Neural crest cell (in vitro differentiated cells): ENCODE data around the gene PYGM. TPM values are rescaled to one million over a fixed set of nuclear protein-coding genes. Genes with fewer than 3 reads are reported as not detected.

ENCODE experiments used
- DNase-seq: peaks from one replicate; pipeline ENCODE4 v3.0.0; 2021; ENCODE audit warnings: low read depth, mixed read lengths, low spot score
- H3K27ac Mint-ChIP-seq: one replicate; pipeline ENCODE4 v1.8.0; 2021; ENCODE audit warnings: mild to moderate bottlenecking, mixed read lengths; ENCODE audit not compliant: unreplicated experiment
- H3K27me3 Mint-ChIP-seq: 2 replicates; pipeline ENCODE4 v1.8.0; 2021; ENCODE audit warnings: low read depth, mild to moderate bottlenecking, mixed read lengths
- H3K36me3 Mint-ChIP-seq: 2 replicates; pipeline ENCODE4 v1.8.0; 2021; ENCODE audit warnings: low read depth, mild to moderate bottlenecking, mixed read lengths
- H3K4me1 Mint-ChIP-seq: 2 replicates; pipeline ENCODE4 v1.8.0; 2021; ENCODE audit warnings: mixed read lengths
- H3K4me3 Mint-ChIP-seq: one replicate; pipeline ENCODE4 v1.8.0; 2021; ENCODE audit warnings: mild to moderate bottlenecking, mixed read lengths
- H3K9me3 Mint-ChIP-seq: 2 replicates; pipeline ENCODE4 v1.8.0; 2021; ENCODE audit warnings: mixed read lengths
- CTCF ChIP-seq: fragments of 200-600 bp; sonication (generic); conservative IDR thresholded peaks from 2 replicates; pipeline ENCODE4 v1.5.0; 2021; ENCODE audit warnings: antibody characterized with exemption, mild to moderate bottlenecking
- total RNA-seq: library from RNA; stranded (reverse); gene quantifications from 2 replicates; pipeline ENCODE4 v1.2.1, GENCODE V29; 2021

The PYGM gene
- total RNA-seq, 1 donor from 2014 or later, result 1.2 TPM

GRCh38 chr11:64799623-64800302 lies 40.0 kb upstream of the PYGM start:
- TF ChIP-seq CTCF, result no peak
- Mint-ChIP-seq H3K27me3 (no peaks in the 10 kb centered on the region), H3K27ac (no peak overlapping the region), H3K4me3 (peak overlapping the region; percentile 67), H3K4me1 (peaks cover 10% of the 10 kb centered on the region), H3K36me3 (no peaks in the 10 kb centered on the region), H3K9me3 (no peaks in the 10 kb centered on the region)
- no peak for DNase-seq

GRCh38 chr11:64799256-64799622 lies 39.5 kb upstream of the PYGM start:
- H3K4me1 Mint-ChIP-seq, result peaks cover 10% of the 10 kb centered on the region
- no peaks in the 10 kb centered on the region for H3K27me3 Mint-ChIP-seq
- H3K27ac Mint-ChIP-seq, result no peak overlapping the region
- H3K36me3 Mint-ChIP-seq, result no peaks in the 10 kb centered on the region
- DNase-seq, result no peak
- TF ChIP-seq CTCF, result no peak
- no peak overlapping the region for H3K4me3 Mint-ChIP-seq
- no peaks in the 10 kb centered on the region for H3K9me3 Mint-ChIP-seq

GRCh38 chr11:64796757-64797541 lies 37.2 kb upstream of the PYGM start:
- H3K4me1 Mint-ChIP-seq, result no peaks in the 10 kb centered on the region
- H3K27ac Mint-ChIP-seq, result no peak overlapping the region
- TF ChIP-seq CTCF, result no peak
- no peaks in the 10 kb centered on the region for H3K36me3 Mint-ChIP-seq
- no peak overlapping the region for H3K4me3 Mint-ChIP-seq
- H3K9me3 Mint-ChIP-seq, result no peaks in the 10 kb centered on the region
- DNase-seq, result no peak
- H3K27me3 Mint-ChIP-seq, result no peaks in the 10 kb centered on the region

- Mint-ChIP-seq H3K27me3 (no peaks in the 10 kb centered on the region), H3K36me3 (no peaks in the 10 kb centered on the region), H3K9me3 (no peaks in the 10 kb centered on the region), H3K4me3 (no peak overlapping the region), H3K27ac (no peak overlapping the region), H3K4me1 (no peaks in the 10 kb centered on the region)
- no peak for TF ChIP-seq CTCF
- no peak for DNase-seq
Measured at GRCh38 chr11:64796047-64796756, 36.4 kb upstream of the PYGM start.

GRCh38 chr11:64794526-64794925 lies 34.8 kb upstream of the PYGM start:
- Mint-ChIP-seq H3K27ac (no peak overlapping the region), H3K9me3 (no peaks in the 10 kb centered on the region), H3K4me3 (no peak overlapping the region), H3K4me1 (no peaks in the 10 kb centered on the region), H3K36me3 (no peaks in the 10 kb centered on the region), H3K27me3 (no peaks in the 10 kb centered on the region)
- TF ChIP-seq CTCF, result no peak
- DNase-seq, result no peak
